GM12878 (cell line): ENCODE measurements around the gene HCK. TPM values are rescaled to one million over a fixed set of nuclear protein-coding genes. Genes with fewer than 3 reads are reported as not detected.

Experiments used
- ATAC-seq: fragments of 200-7000 bp; cut with Tn5 transposase; 3 replicates; pipeline ENCODE4 v1.9.1; 2020; ENCODE audit warnings: mild to moderate bottlenecking, moderate library complexity
- BruUV-seq: library from RNA; stranded (reverse); fragments of 400-500 nt; replicated peaks from 2 replicates; lab custom pipeline; 2021; lab: Mats Ljungman, UMichigan
- CTCF ChIA-PET: fragments of 300-600 bp; sonication (Branson Sonifier 250); formaldehyde crosslinking; extraction: SDS; loops from one replicate; lab custom pipeline; 2021; ENCODE audit warnings: inconsistent platforms; lab: Yijun Ruan, JAX
- POLR2A ChIA-PET: fragments of 350-600 bp; formaldehyde crosslinking; extraction: SDS; loops from one replicate; lab custom pipeline; 2021; ENCODE audit warnings: inconsistent platforms; lab: Charles Lee
- RAD21 ChIA-PET: fragments of 300-600 bp; sonication (Branson Sonifier 250); formaldehyde crosslinking; loops from one replicate; lab custom pipeline; 2023; ENCODE audit warnings: antibody characterized with exemption; ENCODE audit not compliant: unreplicated experiment; lab: Charles Lee
- SMC1A ChIA-PET: fragments of 300-600 bp; sonication (Branson Sonifier 250); formaldehyde crosslinking; loops from one replicate; lab custom pipeline; 2023; ENCODE audit not compliant: unreplicated experiment, uncharacterized antibody; lab: Charles Lee
- DNase-seq: peaks from one replicate; pipeline ENCODE4 v3.0.0-alpha.2; 2011; ENCODE audit warnings: low read depth, low spot score
- FAIRE-seq: peaks from 3 replicates; lab custom pipeline; 2011; peaks lifted over from hg19 to GRCh38; lab: Jason Lieb, UNC
- H2AFZ ChIP-seq: 2 replicates; pipeline ENCODE4 v1.6.0; 2011; ENCODE audit warnings: low read depth, low read length, control low read depth; ENCODE audit not compliant: control insufficient read depth
- H3K27ac ChIP-seq: 2 replicates; pipeline ENCODE4 v1.5.1; 2011; ENCODE audit warnings: control low read depth; ENCODE audit not compliant: control insufficient read depth, insufficient read depth
- H3K27me3 ChIP-seq, 2 experiments: replicated peaks in 1 of 2; 2 replicates each; pipeline versions ENCODE4 v1.6.0 to v1.6.1; 2011; ENCODE audit warnings: low read length in 1 of 2; ENCODE audit not compliant: control insufficient read depth in 2 of 2, insufficient read depth in 2 of 2
- H3K36me3 ChIP-seq, 2 experiments: 2 replicates each; pipeline ENCODE4 v1.5.1; 2011; ENCODE audit warnings: low read length in 1 of 2; ENCODE audit not compliant: control insufficient read depth in 2 of 2, insufficient read depth in 2 of 2
- H3K4me1 ChIP-seq: 2 replicates; pipeline ENCODE4 v1.6.1; 2011; ENCODE audit warnings: mild to moderate bottlenecking, low read length, moderate library complexity, mixed read lengths; ENCODE audit not compliant: control insufficient read depth, insufficient read depth
- H3K4me2 ChIP-seq: 2 replicates; pipeline ENCODE4 v1.6.0; 2011; ENCODE audit warnings: control low read depth; ENCODE audit not compliant: control insufficient read depth, insufficient read depth
- H3K4me3 ChIP-seq: fragments of 200-600 bp; sonication (generic); 2 replicates; pipeline ENCODE4 v1.5.1; 2016
- H3K79me2 ChIP-seq: 2 replicates; pipeline ENCODE4 v1.6.0; 2011; ENCODE audit warnings: low read length; ENCODE audit not compliant: control insufficient read depth, insufficient read depth
- H3K9ac ChIP-seq: 2 replicates; pipeline ENCODE4 v1.8.0; 2011; ENCODE audit warnings: low read length, control low read depth, mixed read lengths; ENCODE audit not compliant: control insufficient read depth, insufficient read depth
- H3K9me3 ChIP-seq: replicated peaks from 3 replicates; pipeline ENCODE4 v1.5.1; 2011; ENCODE audit warnings: mild to moderate bottlenecking, low read length; ENCODE audit not compliant: control insufficient read depth, insufficient read depth
- H4K20me1 ChIP-seq: 2 replicates; pipeline ENCODE4 v1.6.0; 2011; ENCODE audit not compliant: control insufficient read depth, insufficient read depth
- CHD4 ChIP-seq: fragments of 200-600 bp; sonication (generic); IDR thresholded peaks from 2 replicates; pipeline ENCODE4 v1.6.1; 2016; ENCODE audit warnings: mild to moderate bottlenecking
- CTCF ChIP-seq, 3 experiments: IDR thresholded peaks in 2 of 3; conservative IDR thresholded peaks in 1 of 3; 2 replicates each; pipeline ENCODE4 v1.5.1; 2011; ENCODE audit warnings: low read depth in 3 of 3, low read length in 3 of 3, mild to moderate bottlenecking in 3 of 3, control low read depth in 2 of 3, moderate library complexity in 2 of 3, inconsistent platforms in 1 of 3, mixed read lengths in 1 of 3; ENCODE audit not compliant: control insufficient read depth in 2 of 3, insufficient read depth in 1 of 3; ENCODE audit errors: extremely low read depth in 1 of 3
- HCFC1 ChIP-seq: fragments of 150-350 bp; IDR thresholded peaks from 2 replicates; pipeline ENCODE4 v1.6.1; 2014; ENCODE audit warnings: low read length
- KDM1A ChIP-seq: fragments of 200-600 bp; sonication (generic); IDR thresholded peaks from 2 replicates; pipeline ENCODE4 v1.6.1; 2016; ENCODE audit warnings: borderline replicate concordance
- MTA3 ChIP-seq: IDR thresholded peaks from 2 replicates; pipeline ENCODE4 v1.6.1; 2012; ENCODE audit warnings: low read length, inconsistent platforms, borderline replicate concordance
- POLR2AphosphoS2 ChIP-seq: IDR thresholded peaks from 2 replicates; pipeline ENCODE4 v1.6.1; 2011; ENCODE audit warnings: low read depth, mild to moderate bottlenecking, low read length, improper control_type of control experiment, moderate library complexity
- SMC3 ChIP-seq: IDR thresholded peaks from 2 replicates; pipeline ENCODE4 v1.6.1; 2011; ENCODE audit warnings: low read length, improper control_type of control experiment, borderline replicate concordance
- SRF ChIP-seq, 2 experiments: IDR thresholded peaks; 2 replicates each; pipeline ENCODE4 v1.6.1; 2011; ENCODE audit warnings: low read depth in 2 of 2, low read length in 2 of 2, mild to moderate bottlenecking in 1 of 2, moderate library complexity in 1 of 2
- ZNF24 ChIP-seq: fragments of 450-650 bp; IDR thresholded peaks from 2 replicates; pipeline ENCODE4 v1.6.1; 2017; ENCODE audit warnings: antibody characterized with exemption, mild to moderate bottlenecking
- WGBS: methylation state at CpG from one replicate; pipeline ENCODE4 v1.1.6; 2016; ENCODE audit warnings: low lambda C conversion rate; ENCODE audit not compliant: insufficient replicate concordance, insufficient coverage; ENCODE audit errors: missing lambda C conversion rate; 5-methylcytosine and 5-hydroxymethylcytosine counted together
- in situ Hi-C: fragments of 300-500 bp; cut with MboI; formaldehyde crosslinking; loops from 9 replicates; pipeline ENCODE4 v1.14.3; 2018; ENCODE audit warnings: mixed read lengths
- intact Hi-C: fragments of 100-400 bp; cut with micrococcal nuclease; formaldehyde crosslinking; loops from one replicate; pipeline ENCODE4 v1.14.2; 2022; ENCODE audit not compliant: unreplicated experiment
- polyA plus RNA-seq, 11 experiments: library from polyadenylated mRNA; depleted of rRNA in 4 of 11; unstranded in 6 of 11; stranded (reverse) in 5 of 11; fragments of >200 nt; fragmentation: Nextera tagmentation in 4 of 11; fragmentation: Illumina TruSeq in 1 of 11; extraction: Ambion mirVana in 4 of 11; extraction: Trizol in 1 of 11; gene quantifications; 1 replicate in 1 of 11; 2 replicates in 10 of 11; pipeline versions ENCODE4 v1.2.1 to v1.2.3, GENCODE V29; 2011 to 2016; ENCODE audit warnings: inconsistent platforms in 2 of 11, missing spikeins in 2 of 11, low read depth in 1 of 11
- total RNA-seq, 4 experiments: library from RNA; depleted of rRNA in 3 of 4; stranded (reverse); fragments of >200 nt in 3 of 4; fragmentation: Illumina TruSeq in 1 of 4; extraction: Trizol in 1 of 4; gene quantifications; 2 replicates each; pipeline versions ENCODE4 v1.2.1 to v1.2.3, GENCODE V29; 2013 to 2021

HCK gene
- total and polyA plus RNA-seq, 10 of the 15 experiments (the other 5 are each of a cell fraction or from before 2014, with no cell fraction given), result 1.3 to 30.3 (median 18.5) TPM

GRCh38 chr20:32012159-32012688, 39.8 kb upstream of the HCK start (continued):
- no peak for TF ChIP-seq CTCF (IDR thresholded peaks at IDR 0.05 in 2 of 3, conservative IDR thresholded peaks at IDR 0.05 in 1 of 3; ENCODE audit: control insufficient read depth in 2 of 3, extremely low read depth in 1 of 3, insufficient read depth in 1 of 3, low read depth in 3 of 3, low read length in 3 of 3)
- no peak for TF ChIP-seq MTA3
- no peak for TF ChIP-seq HCFC1
- TF ChIP-seq POLR2AphosphoS2, result no peak
- no peak for TF ChIP-seq SMC3
- no peak for TF ChIP-seq ZNF24
- TF ChIP-seq KDM1A, result no peak

GRCh38 chr20:32013326-32013725, 38.7 kb upstream of the HCK start:
- no peaks in the 10 kb centered on the region for H3K79me2 ChIP-seq
- ChIA-PET RAD21 (interaction anchor here (0.7 to 1.2 kb wide), 3 partner anchors 11 to 78 kb away, joined by 3 read pairs; no protein-coding TSS in a partner anchor), CTCF (interaction anchor here (0.6 to 2.3 kb wide), 8 partner anchors 13 to 1327 kb away, joined by 3 to 10 read pairs (median 4); no protein-coding TSS in a partner anchor), POLR2A (no interaction called here), SMC1A (interaction anchor here (0.8 to 1.4 kb wide), 4 partner anchors 16 to 78 kb away, joined by 3 to 6 read pairs (median 3); no protein-coding TSS in a partner anchor)
- H3K27me3 ChIP-seq, result peaks cover 3 to 5% of the 10 kb centered on the region in 2 experiments; a peak in 3 of 4 replicates
- H2AFZ ChIP-seq, result no peak overlapping the region
- H3K36me3 ChIP-seq, result no peaks in the 10 kb centered on the region
- DNase-seq (no peak), FAIRE-seq (no peak), ATAC-seq (no peak)
- in situ Hi-C loops (no loop called here), intact Hi-C loops (no loop called here)
- H3K4me2 ChIP-seq, result no peak overlapping the region
- H3K9me3 ChIP-seq, result no peaks in the 10 kb centered on the region
- 31% methylated on average over 7 of the region's 7 CpGs for WGBS
- no peak overlapping the region for H3K4me3 ChIP-seq
- H3K27ac ChIP-seq, result no peak overlapping the region
- H3K4me1 ChIP-seq, result no peaks in the 10 kb centered on the region
- H3K9ac ChIP-seq, result no peak overlapping the region
- TF ChIP-seq CHD4 (no peak), SRF (IDR thresholded peaks at IDR 0.05; ENCODE audit: low read depth in 2 of 2, low read length in 2 of 2) (no peak)
- H4K20me1 ChIP-seq, result no peaks in the 10 kb centered on the region
- no TSS peak for BruUV-seq
